Breast epithelium (tissue), 3 donors: Measurements from ENCODE around the gene CAMK2A.

Experiments used
- CTCF ChIP-seq, 3 donors: fragments of 450-650 bp; IDR thresholded peaks; one replicate each; pipeline ENCODE4 v1.5.1; 2016 to 2017; ENCODE audit warnings: antibody characterized with exemption in 3 of 3, mild to moderate bottlenecking in 3 of 3, moderate library complexity in 3 of 3
- POLR2A ChIP-seq: fragments of 450-650 bp; IDR thresholded peaks from one replicate; pipeline ENCODE4 v1.6.1; 2016; ENCODE audit warnings: antibody characterized with exemption, mild to moderate bottlenecking, moderate library complexity
- POLR2AphosphoS5 ChIP-seq, 3 donors: sonication (generic); formaldehyde crosslinking; IDR thresholded peaks; one replicate each; pipeline ENCODE4 v1.6.1; 2017; ENCODE audit warnings: antibody characterized with exemption in 3 of 3

- TF ChIP-seq CTCF (IDR thresholded peaks at IDR 0.05) (no peak), POLR2A (no peak), POLR2AphosphoS5 (IDR thresholded peaks at IDR 0.05) (no peak)
These were observed 29.3 kb upstream of the CAMK2A start for GRCh38 chr5:150318613-150319483.
